ENCODE measurements around the gene PSMD14. TPM values are rescaled to one million over a fixed set of nuclear protein-coding genes. Genes with fewer than 3 reads are reported as not detected.

Gene PSMD14
- total and polyA plus RNA-seq, 3 experiments from 2014 or later = 53.8 to 106 (median 100) TPM

GRCh38 chr2:161371869-161372268 lies 63.6 kb downstream of the PSMD14 start:
- ChIA-PET POLR2A (no interaction called here), CTCF (no interaction called here)
- Histone ChIP-seq H3K9me3 (ENCODE audit: low read length) (no peaks in the 10 kb centered on the region), H3K4me1 (ENCODE audit: insufficient read depth, low read length) (no peaks in the 10 kb centered on the region), H3K36me3 (ENCODE audit: insufficient read depth, low read length) (peaks cover 9% of the 10 kb centered on the region), H3K27ac (ENCODE audit: low read depth, low read length) (no peak overlapping the region), H3K27me3 (ENCODE audit: insufficient read depth, low read length, poor library complexity, severe bottlenecking) (no peaks in the 10 kb centered on the region), H3K4me3 (ENCODE audit: low read length) (no peak overlapping the region)
- Mint-ChIP-seq H3K27ac (no peak overlapping the region), H3K36me3 (peaks cover 19 to 46% (median 20%) of the 10 kb centered on the region in 3 donors), H3K27me3 (no peaks in the 10 kb centered on the region), H3K9me3 (no peaks in the 10 kb centered on the region), H3K4me1 (peaks cover 0 to under 1% (median 0%) of the 10 kb centered on the region in 3 donors), H3K4me3 (no peak overlapping the region)
- DNase-seq = no peak

- H3K4me3 Mint-ChIP-seq = no peak overlapping the region
- CTCF ChIA-PET = no interaction called here
- POLR2A ChIA-PET = no interaction called here
Observed at GRCh38 chr2:161373942-161374341, 65.7 kb downstream of the PSMD14 start.

GRCh38 chr2:161374446-161374845 lies 66.2 kb downstream of the PSMD14 start:
- POLR2A ChIA-PET = no interaction called here
- no peaks in the 10 kb centered on the region for H3K9me3 Mint-ChIP-seq

More at GRCh38 chr2:161373942-161374341, 65.7 kb downstream of the PSMD14 start:
- no peak for DNase-seq
- Histone ChIP-seq H3K36me3 (ENCODE audit: insufficient read depth, low read length) (peaks cover 12% of the 10 kb centered on the region), H3K4me1 (ENCODE audit: insufficient read depth, low read length) (no peaks in the 10 kb centered on the region), H3K27ac (ENCODE audit: low read depth, low read length) (no peak overlapping the region), H3K9me3 (ENCODE audit: low read length) (no peaks in the 10 kb centered on the region), H3K4me3 (ENCODE audit: low read length) (no peak overlapping the region), H3K27me3 (ENCODE audit: insufficient read depth, low read length, poor library complexity, severe bottlenecking) (no peaks in the 10 kb centered on the region)
- Mint-ChIP-seq H3K4me1 (no peaks in the 10 kb centered on the region), H3K27ac (no peak overlapping the region), H3K27me3 (no peaks in the 10 kb centered on the region), H3K36me3 (peaks cover 14 to 37% (median 17%) of the 10 kb centered on the region in 3 donors), H3K9me3 (no peaks in the 10 kb centered on the region)

GRCh38 chr2:161379740-161380139 lies 71.5 kb downstream of the PSMD14 start:
- H3K9me3 Mint-ChIP-seq = no peaks in the 10 kb centered on the region
- H3K36me3 ChIP-seq (ENCODE audit: insufficient read depth, low read length) = peaks cover 4% of the 10 kb centered on the region
- H3K9me3 ChIP-seq (ENCODE audit: low read length) = no peaks in the 10 kb centered on the region
- no peaks in the 10 kb centered on the region for H3K27me3 ChIP-seq (ENCODE audit: insufficient read depth, low read length, poor library complexity, severe bottlenecking)
- H3K4me3 ChIP-seq (ENCODE audit: low read length) = no peak overlapping the region
- POLR2A ChIA-PET = no interaction called here
- CTCF ChIA-PET = no interaction called here
- no peak overlapping the region for H3K27ac ChIP-seq (ENCODE audit: low read depth, low read length)
- no peak overlapping the region for H3K27ac Mint-ChIP-seq
- peaks cover 0 to 18% (median 6%) of the 10 kb centered on the region in 3 donors for H3K36me3 Mint-ChIP-seq
- no peaks in the 10 kb centered on the region for H3K27me3 Mint-ChIP-seq
- no peak for DNase-seq
- peaks cover 3 to 11% (median 9%) of the 10 kb centered on the region in 3 donors for H3K4me1 Mint-ChIP-seq
- H3K4me3 Mint-ChIP-seq = no peak overlapping the region
- peaks cover 2% of the 10 kb centered on the region for H3K4me1 ChIP-seq (ENCODE audit: insufficient read depth, low read length)

More at GRCh38 chr2:161374446-161374845, 66.2 kb downstream of the PSMD14 start:
- peaks cover 14 to 36% (median 14%) of the 10 kb centered on the region in 3 donors for H3K36me3 Mint-ChIP-seq
- no peak for DNase-seq
- H3K27ac Mint-ChIP-seq = no peak overlapping the region
- CTCF ChIA-PET = no interaction called here
- no peaks in the 10 kb centered on the region for H3K27me3 Mint-ChIP-seq
- Histone ChIP-seq H3K9me3 (ENCODE audit: low read length) (no peaks in the 10 kb centered on the region), H3K4me1 (ENCODE audit: insufficient read depth, low read length) (no peaks in the 10 kb centered on the region), H3K36me3 (ENCODE audit: insufficient read depth, low read length) (peaks cover 12% of the 10 kb centered on the region), H3K4me3 (ENCODE audit: low read length) (no peak overlapping the region), H3K27ac (ENCODE audit: low read depth, low read length) (no peak overlapping the region), H3K27me3 (ENCODE audit: insufficient read depth, low read length, poor library complexity, severe bottlenecking) (no peaks in the 10 kb centered on the region)
- H3K4me1 Mint-ChIP-seq = no peaks in the 10 kb centered on the region
- H3K4me3 Mint-ChIP-seq = no peak overlapping the region

GRCh38 chr2:161381546-161381945 lies 73.3 kb downstream of the PSMD14 start:
- Mint-ChIP-seq H3K9me3 (no peaks in the 10 kb centered on the region), H3K36me3 (peaks cover 0 to 20% (median 4%) of the 10 kb centered on the region in 3 donors), H3K27me3 (no peaks in the 10 kb centered on the region), H3K4me3 (no peak overlapping the region), H3K27ac (no peak overlapping the region), H3K4me1 (peaks cover 6 to 22% (median 16%) of the 10 kb centered on the region in 3 donors)
- DNase-seq = no peak
- Histone ChIP-seq H3K9me3 (ENCODE audit: low read length) (no peaks in the 10 kb centered on the region), H3K36me3 (ENCODE audit: insufficient read depth, low read length) (peaks cover 4% of the 10 kb centered on the region), H3K4me3 (ENCODE audit: low read length) (no peak overlapping the region), H3K27ac (ENCODE audit: low read depth, low read length) (no peak overlapping the region), H3K4me1 (ENCODE audit: insufficient read depth, low read length) (peaks cover 5% of the 10 kb centered on the region), H3K27me3 (ENCODE audit: insufficient read depth, low read length, poor library complexity, severe bottlenecking) (no peaks in the 10 kb centered on the region)
- ChIA-PET POLR2A (no interaction called here), CTCF (no interaction called here)

- Mint-ChIP-seq H3K9me3 (no peaks in the 10 kb centered on the region), H3K4me3 (no peak overlapping the region), H3K4me1 (peaks cover 6 to 22% (median 16%) of the 10 kb centered on the region in 3 donors), H3K27me3 (no peaks in the 10 kb centered on the region), H3K27ac (no peak overlapping the region), H3K36me3 (peaks cover 0 to 28% (median 9%) of the 10 kb centered on the region in 3 donors)
- no peak overlapping the region for H3K4me3 ChIP-seq (ENCODE audit: low read length)
- DNase-seq = no peak
- no peaks in the 10 kb centered on the region for H3K9me3 ChIP-seq (ENCODE audit: low read length)
- peaks cover 4% of the 10 kb centered on the region for H3K36me3 ChIP-seq (ENCODE audit: insufficient read depth, low read length)
- ChIA-PET CTCF (no interaction called here), POLR2A (no interaction called here)
- H3K27me3 ChIP-seq (ENCODE audit: insufficient read depth, low read length, poor library complexity, severe bottlenecking) = no peaks in the 10 kb centered on the region
- H3K4me1 ChIP-seq (ENCODE audit: insufficient read depth, low read length) = peaks cover 5% of the 10 kb centered on the region
- no peak overlapping the region for H3K27ac ChIP-seq (ENCODE audit: low read depth, low read length)
Observed at GRCh38 chr2:161382747-161383146, 74.5 kb downstream of the PSMD14 start.

GRCh38 chr2:161384864-161385263 lies 76.6 kb downstream of the PSMD14 start:
- peak overlapping the region in 2 of 8 donors; percentile 1 to 81 for H3K27ac Mint-ChIP-seq
- H3K4me3 Mint-ChIP-seq = peak overlapping the region in 1 of 7 donors; percentile 3
- peaks cover 4 to 24% (median 11%) of the 10 kb centered on the region in 3 donors for H3K36me3 Mint-ChIP-seq
- H3K27me3 Mint-ChIP-seq = no peaks in the 10 kb centered on the region
- peaks cover 6 to 22% (median 16%) of the 10 kb centered on the region in 3 donors for H3K4me1 Mint-ChIP-seq
- H3K4me1 ChIP-seq (ENCODE audit: insufficient read depth, low read length) = peaks cover 5% of the 10 kb centered on the region
- H3K27ac ChIP-seq (ENCODE audit: low read depth, low read length) = no peak overlapping the region
- ChIA-PET CTCF (no interaction called here), POLR2A (no interaction called here)
- H3K9me3 ChIP-seq (ENCODE audit: low read length) = no peaks in the 10 kb centered on the region
- peak in 2 of 5 donors; percentile 30 to 42 for DNase-seq
- no peaks in the 10 kb centered on the region for H3K9me3 Mint-ChIP-seq
- no peaks in the 10 kb centered on the region for H3K36me3 ChIP-seq (ENCODE audit: insufficient read depth, low read length)
- H3K4me3 ChIP-seq (ENCODE audit: low read length) = no peak overlapping the region
- H3K27me3 ChIP-seq (ENCODE audit: insufficient read depth, low read length, poor library complexity, severe bottlenecking) = no peaks in the 10 kb centered on the region

GRCh38 chr2:161386228-161386824 lies 78.1 kb downstream of the PSMD14 start:
- no peak overlapping the region for H3K4me3 ChIP-seq (ENCODE audit: low read length)
- H3K27ac ChIP-seq (ENCODE audit: low read depth, low read length) = no peak overlapping the region
- DNase-seq = no peak
- H3K36me3 ChIP-seq (ENCODE audit: insufficient read depth, low read length) = no peaks in the 10 kb centered on the region
- ChIA-PET CTCF (no interaction called here), POLR2A (no interaction called here)
- Mint-ChIP-seq H3K9me3 (no peaks in the 10 kb centered on the region), H3K4me1 (peaks cover 6 to 22% (median 19%) of the 10 kb centered on the region in 3 donors), H3K36me3 (peaks cover 4 to 25% (median 10%) of the 10 kb centered on the region in 3 donors), H3K27ac (no peak overlapping the region), H3K27me3 (no peaks in the 10 kb centered on the region), H3K4me3 (no peak overlapping the region)
- H3K27me3 ChIP-seq (ENCODE audit: insufficient read depth, low read length, poor library complexity, severe bottlenecking) = no peaks in the 10 kb centered on the region
- H3K9me3 ChIP-seq (ENCODE audit: low read length) = no peaks in the 10 kb centered on the region
- H3K4me1 ChIP-seq (ENCODE audit: insufficient read depth, low read length) = peaks cover 5% of the 10 kb centered on the region

Data from CD8-positive, alpha-beta memory T cell (primary cell).